ENCODE results near the gene GPR162.

GRCh38 chr12:6867413-6868210 lies 46.0 kb downstream of the GPR162 start, which contains the start of gene TPI1:
- peak; percentile 77 to 100 (median 100) for TF ChIP-seq POLR2AphosphoS5 (IDR thresholded peaks at IDR 0.05)
- TF ChIP-seq, protein P1, sequence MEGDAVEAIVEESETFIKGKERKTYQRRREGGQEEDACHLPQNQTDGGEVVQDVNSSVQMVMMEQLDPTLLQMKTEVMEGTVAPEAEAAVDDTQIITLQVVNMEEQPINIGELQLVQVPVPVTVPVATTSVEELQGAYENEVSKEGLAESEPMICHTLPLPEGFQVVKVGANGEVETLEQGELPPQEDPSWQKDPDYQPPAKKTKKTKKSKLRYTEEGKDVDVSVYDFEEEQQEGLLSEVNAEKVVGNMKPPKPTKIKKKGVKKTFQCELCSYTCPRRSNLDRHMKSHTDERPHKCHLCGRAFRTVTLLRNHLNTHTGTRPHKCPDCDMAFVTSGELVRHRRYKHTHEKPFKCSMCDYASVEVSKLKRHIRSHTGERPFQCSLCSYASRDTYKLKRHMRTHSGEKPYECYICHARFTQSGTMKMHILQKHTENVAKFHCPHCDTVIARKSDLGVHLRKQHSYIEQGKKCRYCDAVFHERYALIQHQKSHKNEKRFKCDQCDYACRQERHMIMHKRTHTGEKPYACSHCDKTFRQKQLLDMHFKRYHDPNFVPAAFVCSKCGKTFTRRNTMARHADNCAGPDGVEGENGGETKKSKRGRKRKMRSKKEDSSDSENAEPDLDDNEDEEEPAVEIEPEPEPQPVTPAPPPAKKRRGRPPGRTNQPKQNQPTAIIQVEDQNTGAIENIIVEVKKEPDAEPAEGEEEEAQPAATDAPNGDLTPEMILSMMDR (IDR thresholded peaks at IDR 0.05), result no peak
